Vagina (tissue), 2 donors: ENCODE measurements around the gene VCPKMT.

Experiments
- CTCF ChIP-seq, 3 experiments: fragments of 450-650 bp in 2 of 3; fragments of 200-600 bp in 1 of 3; sonication (generic) in 1 of 3; IDR thresholded peaks; one replicate each; pipeline ENCODE4 v1.5.1; 2017 to 2019; ENCODE audit warnings: antibody characterized with exemption in 3 of 3, mild to moderate bottlenecking in 2 of 3, moderate library complexity in 2 of 3
- POLR2A ChIP-seq, 2 donors: fragments of 450-650 bp; IDR thresholded peaks; one replicate each; pipeline ENCODE4 v1.6.1; 2017; ENCODE audit warnings: antibody characterized with exemption in 2 of 2, mild to moderate bottlenecking in 2 of 2, moderate library complexity in 2 of 2
- POLR2AphosphoS5 ChIP-seq, 2 donors: sonication (generic); formaldehyde crosslinking; IDR thresholded peaks; one replicate each; pipeline ENCODE4 v1.9.0; 2017; ENCODE audit warnings: antibody characterized with exemption in 2 of 2, mild to moderate bottlenecking in 2 of 2, low read depth in 1 of 2; ENCODE audit not compliant: insufficient read depth in 1 of 2

- no peak for TF ChIP-seq CTCF (IDR thresholded peaks at IDR 0.05)
- no peak for TF ChIP-seq POLR2A (IDR thresholded peaks at IDR 0.05)
- TF ChIP-seq POLR2AphosphoS5 (IDR thresholded peaks at IDR 0.05; ENCODE audit: insufficient read depth in 1 of 2, low read depth in 1 of 2), result no peak
These were observed 30.1 kb downstream of the VCPKMT start for GRCh38 chr14:50086321-50086711.
